DOHH2 (cell line): ENCODE data around the gene ECE1.

Experiments
- CTCF ChIP-seq: fragments of 200-600 bp; sonication (generic); IDR thresholded peaks from one replicate; pipeline ENCODE4 v1.5.1; 2014; ENCODE audit warnings: antibody characterized with exemption, mild to moderate bottlenecking, low read depth, low read length; ENCODE audit not compliant: poor library complexity, severe bottlenecking
- EZH2phosphoT487 ChIP-seq: fragments of 200-600 bp; sonication (generic); IDR thresholded peaks from 2 replicates; pipeline ENCODE4 v1.6.1; 2017; ENCODE audit warnings: borderline replicate concordance, mild to moderate bottlenecking, antibody characterized with exemption, low read length, moderate library complexity, mixed read lengths

DNA sequence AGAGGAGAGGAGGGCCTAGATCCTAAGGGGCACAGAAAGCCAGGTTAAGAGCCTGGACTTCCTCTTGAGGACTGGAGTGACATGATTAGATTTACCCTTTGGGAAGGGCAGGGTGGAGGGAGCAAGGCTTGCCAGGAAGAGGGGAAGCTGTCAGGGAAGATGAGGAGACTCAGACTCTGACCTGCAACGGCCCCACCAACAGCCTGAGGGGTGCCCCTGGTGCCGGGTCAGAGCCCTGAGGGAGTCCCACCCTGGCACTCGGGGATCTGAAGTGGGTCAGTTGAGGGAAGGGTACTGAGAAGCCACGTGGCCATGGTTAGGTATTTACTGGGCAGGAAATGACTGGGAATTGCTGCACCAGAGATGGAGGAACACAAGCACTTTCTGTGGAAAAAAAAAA is 9.8 kb downstream of the ECE1 start:
- TF ChIP-seq CTCF (no peak), EZH2phosphoT487 (no peak)
